WTC11 (cell line): ENCODE measurements around the gene CALML3.

ENCODE experiments used
- MAX ChIP-seq: sonication (generic); formaldehyde crosslinking; IDR thresholded peaks from 2 replicates; pipeline ENCODE4 v1.8.0; 2022; ENCODE audit warnings: mild to moderate bottlenecking, missing genetic modification reagents
- SP1 ChIP-seq: sonication (generic); formaldehyde crosslinking; conservative IDR thresholded peaks from 2 replicates; pipeline ENCODE4 v1.8.1; 2022; ENCODE audit warnings: missing genetic modification reagents
- STAT6 ChIP-seq: sonication (generic); formaldehyde crosslinking; conservative IDR thresholded peaks from 2 replicates; pipeline ENCODE4 v1.8.1; 2023; ENCODE audit warnings: mild to moderate bottlenecking, low read depth, missing genetic modification reagents, moderate library complexity
- ZNF138 ChIP-seq: sonication (generic); formaldehyde crosslinking; conservative IDR thresholded peaks from 2 replicates; pipeline ENCODE4 v1.8.1; 2022; ENCODE audit warnings: mild to moderate bottlenecking, moderate library complexity, missing genetic modification reagents
- TF ChIP-seq, protein P1 (sequence below): sonication (generic); formaldehyde crosslinking; IDR thresholded peaks from 2 replicates; pipeline ENCODE4 v1.8.1; 2023; ENCODE audit warnings: mild to moderate bottlenecking, missing genetic modification reagents
- TF ChIP-seq, protein P2 (sequence below): fragments of 200-600 bp; IDR thresholded peaks from 2 replicates; pipeline ENCODE4 v1.8.0; 2022; ENCODE audit warnings: antibody characterized with exemption
- TF ChIP-seq, protein P3 (sequence below): sonication (generic); formaldehyde crosslinking; IDR thresholded peaks from 2 replicates; pipeline ENCODE4 v1.8.1; 2023; ENCODE audit warnings: mild to moderate bottlenecking, missing genetic modification reagents, borderline replicate concordance

- TF ChIP-seq, protein P1, sequence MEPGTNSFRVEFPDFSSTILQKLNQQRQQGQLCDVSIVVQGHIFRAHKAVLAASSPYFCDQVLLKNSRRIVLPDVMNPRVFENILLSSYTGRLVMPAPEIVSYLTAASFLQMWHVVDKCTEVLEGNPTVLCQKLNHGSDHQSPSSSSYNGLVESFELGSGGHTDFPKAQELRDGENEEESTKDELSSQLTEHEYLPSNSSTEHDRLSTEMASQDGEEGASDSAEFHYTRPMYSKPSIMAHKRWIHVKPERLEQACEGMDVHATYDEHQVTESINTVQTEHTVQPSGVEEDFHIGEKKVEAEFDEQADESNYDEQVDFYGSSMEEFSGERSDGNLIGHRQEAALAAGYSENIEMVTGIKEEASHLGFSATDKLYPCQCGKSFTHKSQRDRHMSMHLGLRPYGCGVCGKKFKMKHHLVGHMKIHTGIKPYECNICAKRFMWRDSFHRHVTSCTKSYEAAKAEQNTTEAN (CRISPR knock-in tag) = no peak
- TF ChIP-seq, protein P2, sequence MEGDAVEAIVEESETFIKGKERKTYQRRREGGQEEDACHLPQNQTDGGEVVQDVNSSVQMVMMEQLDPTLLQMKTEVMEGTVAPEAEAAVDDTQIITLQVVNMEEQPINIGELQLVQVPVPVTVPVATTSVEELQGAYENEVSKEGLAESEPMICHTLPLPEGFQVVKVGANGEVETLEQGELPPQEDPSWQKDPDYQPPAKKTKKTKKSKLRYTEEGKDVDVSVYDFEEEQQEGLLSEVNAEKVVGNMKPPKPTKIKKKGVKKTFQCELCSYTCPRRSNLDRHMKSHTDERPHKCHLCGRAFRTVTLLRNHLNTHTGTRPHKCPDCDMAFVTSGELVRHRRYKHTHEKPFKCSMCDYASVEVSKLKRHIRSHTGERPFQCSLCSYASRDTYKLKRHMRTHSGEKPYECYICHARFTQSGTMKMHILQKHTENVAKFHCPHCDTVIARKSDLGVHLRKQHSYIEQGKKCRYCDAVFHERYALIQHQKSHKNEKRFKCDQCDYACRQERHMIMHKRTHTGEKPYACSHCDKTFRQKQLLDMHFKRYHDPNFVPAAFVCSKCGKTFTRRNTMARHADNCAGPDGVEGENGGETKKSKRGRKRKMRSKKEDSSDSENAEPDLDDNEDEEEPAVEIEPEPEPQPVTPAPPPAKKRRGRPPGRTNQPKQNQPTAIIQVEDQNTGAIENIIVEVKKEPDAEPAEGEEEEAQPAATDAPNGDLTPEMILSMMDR = no peak
- TF ChIP-seq ZNF138 (CRISPR knock-in tag) = no peak
- no peak for TF ChIP-seq SP1
- TF ChIP-seq MAX (CRISPR knock-in tag) = no peak
- TF ChIP-seq STAT6 (CRISPR knock-in tag) = no peak
- TF ChIP-seq, protein P3, sequence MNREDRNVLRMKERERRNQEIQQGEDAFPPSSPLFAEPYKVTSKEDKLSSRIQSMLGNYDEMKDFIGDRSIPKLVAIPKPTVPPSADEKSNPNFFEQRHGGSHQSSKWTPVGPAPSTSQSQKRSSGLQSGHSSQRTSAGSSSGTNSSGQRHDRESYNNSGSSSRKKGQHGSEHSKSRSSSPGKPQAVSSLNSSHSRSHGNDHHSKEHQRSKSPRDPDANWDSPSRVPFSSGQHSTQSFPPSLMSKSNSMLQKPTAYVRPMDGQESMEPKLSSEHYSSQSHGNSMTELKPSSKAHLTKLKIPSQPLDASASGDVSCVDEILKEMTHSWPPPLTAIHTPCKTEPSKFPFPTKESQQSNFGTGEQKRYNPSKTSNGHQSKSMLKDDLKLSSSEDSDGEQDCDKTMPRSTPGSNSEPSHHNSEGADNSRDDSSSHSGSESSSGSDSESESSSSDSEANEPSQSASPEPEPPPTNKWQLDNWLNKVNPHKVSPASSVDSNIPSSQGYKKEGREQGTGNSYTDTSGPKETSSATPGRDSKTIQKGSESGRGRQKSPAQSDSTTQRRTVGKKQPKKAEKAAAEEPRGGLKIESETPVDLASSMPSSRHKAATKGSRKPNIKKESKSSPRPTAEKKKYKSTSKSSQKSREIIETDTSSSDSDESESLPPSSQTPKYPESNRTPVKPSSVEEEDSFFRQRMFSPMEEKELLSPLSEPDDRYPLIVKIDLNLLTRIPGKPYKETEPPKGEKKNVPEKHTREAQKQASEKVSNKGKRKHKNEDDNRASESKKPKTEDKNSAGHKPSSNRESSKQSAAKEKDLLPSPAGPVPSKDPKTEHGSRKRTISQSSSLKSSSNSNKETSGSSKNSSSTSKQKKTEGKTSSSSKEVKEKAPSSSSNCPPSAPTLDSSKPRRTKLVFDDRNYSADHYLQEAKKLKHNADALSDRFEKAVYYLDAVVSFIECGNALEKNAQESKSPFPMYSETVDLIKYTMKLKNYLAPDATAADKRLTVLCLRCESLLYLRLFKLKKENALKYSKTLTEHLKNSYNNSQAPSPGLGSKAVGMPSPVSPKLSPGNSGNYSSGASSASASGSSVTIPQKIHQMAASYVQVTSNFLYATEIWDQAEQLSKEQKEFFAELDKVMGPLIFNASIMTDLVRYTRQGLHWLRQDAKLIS = no peak
These were observed 22.7 kb upstream of the CALML3 start for GRCh38 chr10:5502061-5502521.
